Measurements from ENCODE around the gene ZNF488. TPM values are rescaled to one million over a fixed set of nuclear protein-coding genes. Genes with fewer than 3 reads are reported as not detected.
"Not testable (repeated sequence)": the region's sequence is repeated elsewhere in the genome, so short reads cannot be mapped to it uniquely, and the experiment has no call there.

Gene ZNF488
- total RNA-seq, 4 donors from 2014 or later, result 4.1 to 23.5 (median 16.1) TPM

GRCh38 chr10:47400786-47401185 is 16.7 kb upstream of the ZNF488 start:
- DNase-seq, result no peak

GRCh38 chr10:47400251-47400650 is 16.2 kb upstream of the ZNF488 start:
- H3K36me3 ChIP-seq, result no peaks in the 10 kb centered on the region
- no peaks in the 10 kb centered on the region for H3K27me3 ChIP-seq
- no peak for DNase-seq
- TF ChIP-seq CTCF (IDR thresholded peaks at IDR 0.05), result no peak
- TF ChIP-seq POLR2A (IDR thresholded peaks at IDR 0.05), result no peak
- H3K9me3 ChIP-seq, result no peaks in the 10 kb centered on the region
- H3K4me1 ChIP-seq, result peaks cover 0 to 6% (median 0%) of the 10 kb centered on the region in 4 donors
- H3K27ac ChIP-seq, result no peak overlapping the region
- no peak overlapping the region for H3K4me3 ChIP-seq

More at GRCh38 chr10:47400786-47401185, 16.7 kb upstream of the ZNF488 start:
- H3K4me1 ChIP-seq, result peaks cover 0 to 6% (median 0%) of the 10 kb centered on the region in 4 donors
- H3K9me3 ChIP-seq, result no peaks in the 10 kb centered on the region
- no peaks in the 10 kb centered on the region for H3K36me3 ChIP-seq
- TF ChIP-seq CTCF (IDR thresholded peaks at IDR 0.05) (no peak), POLR2A (IDR thresholded peaks at IDR 0.05) (no peak)
- no peaks in the 10 kb centered on the region for H3K27me3 ChIP-seq
- no peak overlapping the region for H3K27ac ChIP-seq
- no peak overlapping the region for H3K4me3 ChIP-seq

GRCh38 chr10:47397256-47397655 is 13.2 kb upstream of the ZNF488 start:
- DNase-seq, result no peak
- H3K36me3 ChIP-seq, result no peaks in the 10 kb centered on the region
- no peaks in the 10 kb centered on the region for H3K4me1 ChIP-seq
- TF ChIP-seq CTCF (IDR thresholded peaks at IDR 0.05), result no peak
- no peak for TF ChIP-seq POLR2A (IDR thresholded peaks at IDR 0.05)
- no peaks in the 10 kb centered on the region for H3K9me3 ChIP-seq
- H3K4me3 ChIP-seq, result no peak overlapping the region
- no peak overlapping the region for H3K27ac ChIP-seq
- no peaks in the 10 kb centered on the region for H3K27me3 ChIP-seq

GRCh38 chr10:47396311-47396717 is 12.2 kb upstream of the ZNF488 start:
- H3K27me3 ChIP-seq, result no peaks in the 10 kb centered on the region
- H3K4me3 ChIP-seq, result no peak overlapping the region
- no peak for DNase-seq
- no peaks in the 10 kb centered on the region for H3K4me1 ChIP-seq
- H3K9me3 ChIP-seq, result no peaks in the 10 kb centered on the region
- H3K27ac ChIP-seq, result no peak overlapping the region
- no peaks in the 10 kb centered on the region for H3K36me3 ChIP-seq
- TF ChIP-seq CTCF (IDR thresholded peaks at IDR 0.05) (no peak), POLR2A (IDR thresholded peaks at IDR 0.05) (no peak)

- Histone ChIP-seq H3K9me3 (no peaks in the 10 kb centered on the region), H3K27ac (no peak overlapping the region), H3K4me1 (peaks cover 0 to 5% (median 3%) of the 10 kb centered on the region in 4 donors), H3K36me3 (no peaks in the 10 kb centered on the region), H3K4me3 (no peak overlapping the region), H3K27me3 (no peaks in the 10 kb centered on the region)
- no peak for DNase-seq
- no peak for TF ChIP-seq POLR2A (IDR thresholded peaks at IDR 0.05)
- TF ChIP-seq CTCF (IDR thresholded peaks at IDR 0.05), result no peak
Measured at GRCh38 chr10:47389619-47390018, 5.5 kb upstream of the ZNF488 start.

GRCh38 chr10:47388879-47389278 is 4.8 kb upstream of the ZNF488 start:
- Histone ChIP-seq H3K36me3 (no peaks in the 10 kb centered on the region), H3K9me3 (no peaks in the 10 kb centered on the region), H3K4me1 (peaks cover 0 to 7% (median 5%) of the 10 kb centered on the region in 4 donors), H3K27me3 (no peaks in the 10 kb centered on the region), H3K4me3 (no peak overlapping the region), H3K27ac (no peak overlapping the region)
- DNase-seq, result no peak
- no peak for TF ChIP-seq POLR2A (IDR thresholded peaks at IDR 0.05)
- TF ChIP-seq CTCF (IDR thresholded peaks at IDR 0.05), result no peak

- H3K36me3 ChIP-seq, DNase-seq, H3K27ac ChIP-seq, H3K9me3 ChIP-seq, H3K4me3 ChIP-seq, H3K27me3 ChIP-seq: not testable (repeated sequence)
- peaks cover 0 to 17% (median 6%) of the 10 kb centered on the region in 4 donors for H3K4me1 ChIP-seq
Measured at GRCh38 chr10:47386104-47386503, 2.0 kb upstream of the ZNF488 start.

Measured in Peyer's patch (tissue), 4 donors.